IMR-90 (cell line): ENCODE data around the gene NWD2. TPM values are rescaled to one million over a fixed set of nuclear protein-coding genes. Genes with fewer than 3 reads are reported as not detected.

Source experiments
- ATAC-seq: fragments of 200-7000 bp; cut with Tn5 transposase; 2 replicates; pipeline ENCODE4 v1.9.1; 2020; ENCODE audit warnings: low read depth, mild to moderate bottlenecking, moderate library complexity
- BruUV-seq: library from RNA; stranded (reverse); fragments of 400-500 nt; replicated peaks from 2 replicates; lab custom pipeline; 2021; lab: Mats Ljungman, UMichigan
- CTCF ChIA-PET: fragments of 300-600 bp; formaldehyde crosslinking; extraction: SDS; loops from one replicate; lab custom pipeline; 2021; ENCODE audit warnings: antibody characterized with exemption; lab: Yijun Ruan, JAX
- POLR2A ChIA-PET: fragments of 300-600 bp; sonication (Branson Sonifier 250); formaldehyde crosslinking; loops from one replicate; lab custom pipeline; 2022; ENCODE audit warnings: antibody characterized with exemption; ENCODE audit not compliant: unreplicated experiment; lab: Charles Lee
- DNase-seq: peaks from one replicate; pipeline ENCODE4 v3.0.0; 2013
- H2AFZ ChIP-seq: replicated peaks from 2 replicates; pipeline ENCODE3; 2013; ENCODE audit warnings: low read length, mild to moderate bottlenecking; ENCODE audit not compliant: poor library complexity
- H2AK5ac ChIP-seq: 2 replicates; pipeline ENCODE4 v1.6.1; 2013; ENCODE audit warnings: low read depth, low read length, inconsistent platforms
- H2AK9ac ChIP-seq: replicated peaks from 2 replicates; pipeline ENCODE3; 2013; ENCODE audit warnings: mild to moderate bottlenecking, low read depth, low read length, moderate library complexity; ENCODE audit not compliant: poor library complexity
- H2BK120ac ChIP-seq: 2 replicates; pipeline ENCODE4 v1.6.1; 2013; ENCODE audit warnings: low read depth, low read length, inconsistent platforms
- H2BK15ac ChIP-seq: 3 replicates; pipeline ENCODE4 v1.6.1; 2013; ENCODE audit warnings: low read depth, low read length, inconsistent platforms
- H2BK20ac ChIP-seq: 2 replicates; pipeline ENCODE4 v1.6.1; 2013; ENCODE audit warnings: low read depth, mild to moderate bottlenecking, inconsistent platforms, low read length, moderate library complexity
- H2BK5ac ChIP-seq: 2 replicates; pipeline ENCODE4 v1.6.1; 2013; ENCODE audit warnings: mild to moderate bottlenecking, low read depth, low read length, inconsistent platforms; ENCODE audit not compliant: poor library complexity, severe bottlenecking
- H3K14ac ChIP-seq: replicated peaks from 2 replicates; pipeline ENCODE4 v1.6.1; 2013; ENCODE audit warnings: low read depth, low read length, inconsistent platforms
- H3K18ac ChIP-seq: 2 replicates; pipeline ENCODE4 v1.6.1; 2013; ENCODE audit warnings: low read depth, low read length, control low read depth
- H3K23ac ChIP-seq: 2 replicates; pipeline ENCODE4 v1.6.1; 2013; ENCODE audit warnings: low read depth, low read length, inconsistent platforms
- H3K27ac ChIP-seq: 2 replicates; pipeline ENCODE4 v1.5.1; 2013; ENCODE audit warnings: mild to moderate bottlenecking, control low read depth, low read length; ENCODE audit not compliant: insufficient read depth
- H3K27me3 ChIP-seq: 2 replicates; pipeline ENCODE4 v1.6.1; 2013; ENCODE audit warnings: low read length; ENCODE audit not compliant: control insufficient read depth, insufficient read depth
- H3K36me3 ChIP-seq: 2 replicates; pipeline ENCODE4 v1.6.1; 2013; ENCODE audit warnings: low read length, mixed read lengths; ENCODE audit not compliant: control insufficient read depth, insufficient read depth
- H3K4ac ChIP-seq: 2 replicates; pipeline ENCODE4 v1.6.1; 2013; ENCODE audit warnings: low read depth, low read length, inconsistent platforms
- H3K4me1 ChIP-seq: 2 replicates; pipeline ENCODE4 v1.6.1; 2013; ENCODE audit warnings: low read length, mixed read lengths; ENCODE audit not compliant: control insufficient read depth, insufficient read depth
- H3K4me2 ChIP-seq: 2 replicates; pipeline ENCODE4 v1.6.1; 2013; ENCODE audit warnings: low read depth, mild to moderate bottlenecking, control low read depth, low read length, moderate library complexity
- H3K4me3 ChIP-seq: 2 replicates; pipeline ENCODE4 v1.5.1; 2013; ENCODE audit warnings: low read depth, mild to moderate bottlenecking, control low read depth, low read length, moderate library complexity; ENCODE audit not compliant: insufficient read depth
- H3K56ac ChIP-seq: 2 replicates; pipeline ENCODE4 v1.6.1; 2013; ENCODE audit warnings: low read length, inconsistent platforms; ENCODE audit not compliant: insufficient read depth; ENCODE audit errors: extremely low read depth
- H3K79me1 ChIP-seq, 2 experiments: 2 replicates each; pipeline ENCODE4 v1.6.1; 2013; ENCODE audit warnings: low read length in 2 of 2, inconsistent platforms in 1 of 2, low read depth in 1 of 2
- H3K9ac ChIP-seq: 2 replicates; pipeline ENCODE4 v1.6.1; 2013; ENCODE audit warnings: low read depth, low read length, control low read depth
- H3K9me1 ChIP-seq: 2 replicates; pipeline ENCODE4 v1.6.1; 2013; ENCODE audit warnings: low read length, inconsistent platforms; ENCODE audit not compliant: insufficient read depth
- H3K9me3 ChIP-seq: 2 replicates; pipeline ENCODE4 v1.6.1; 2013; ENCODE audit warnings: low read length; ENCODE audit not compliant: control insufficient read depth, insufficient read depth
- H4K20me1 ChIP-seq: 2 replicates; pipeline ENCODE4 v1.6.1; 2013; ENCODE audit warnings: low read length, inconsistent platforms; ENCODE audit not compliant: insufficient read depth
- H4K5ac ChIP-seq: 2 replicates; pipeline ENCODE4 v1.6.1; 2013; ENCODE audit warnings: mild to moderate bottlenecking, low read depth, low read length, control low read depth
- H4K8ac ChIP-seq, 2 experiments: 2 replicates each; pipeline ENCODE4 v1.6.1; 2013; ENCODE audit warnings: low read depth in 2 of 2, low read length in 2 of 2, control low read depth in 1 of 2, inconsistent platforms in 1 of 2
- H4K91ac ChIP-seq: 2 replicates; pipeline ENCODE4 v1.6.1; 2013; ENCODE audit warnings: low read depth, low read length, inconsistent platforms; ENCODE audit not compliant: insufficient read depth
- MAFK ChIP-seq: IDR thresholded peaks from 2 replicates; pipeline ENCODE4 v1.6.1; 2012; ENCODE audit warnings: low read depth, low read length, improper control_type of control experiment
- NFE2L2 ChIP-seq: fragments of 150-350 bp; IDR thresholded peaks from 2 replicates; pipeline ENCODE4 v1.6.1; 2016; ENCODE audit warnings: low read depth, mild to moderate bottlenecking, low read length
- WGBS, 2 experiments: methylation state at CpG; one replicate each; pipeline versions ENCODE4 v1.1.5 to v1.1.7; 2013; ENCODE audit warnings: missing lambda C conversion rate in 2 of 2; ENCODE audit not compliant: insufficient read length in 1 of 2; ENCODE audit errors: extremely low coverage in 2 of 2; 5-methylcytosine and 5-hydroxymethylcytosine counted together
- dilution Hi-C: fragments of 300-500 bp; cut with HindIII; formaldehyde crosslinking; loops from one replicate; pipeline ENCODE4 v1.14.3; 2018; ENCODE audit warnings: low sequenced_read_pairs; ENCODE audit not compliant: unreplicated experiment
- in situ Hi-C: fragments of 300-500 bp; cut with MboI; formaldehyde crosslinking; loops from 3 replicates; pipeline ENCODE4 v1.14.3; 2019; ENCODE audit warnings: low sequenced_read_pairs, inconsistent platforms, mixed read lengths
- intact Hi-C: fragments of 100-400 bp; cut with micrococcal nuclease; formaldehyde crosslinking; loops from 2 replicates; pipeline ENCODE4 v1.10.0; 2022
- polyA plus RNA-seq, 3 experiments: library from polyadenylated mRNA; depleted of rRNA; stranded (reverse); fragments of >200 nt; gene quantifications; 2 replicates each; pipeline ENCODE4 v1.2.3, GENCODE V29; 2012; ENCODE audit warnings: low replicate concordance in 1 of 3
- total RNA-seq: library from RNA; depleted of rRNA; stranded (reverse); fragments of >200 nt; gene quantifications from 2 replicates; pipeline ENCODE4 v1.2.3, GENCODE V29; 2012
- TF ChIP-seq, protein P1 (sequence below): conservative IDR thresholded peaks from 2 replicates; pipeline ENCODE4 v1.5.1; 2012; ENCODE audit warnings: mild to moderate bottlenecking, low read depth, low read length, improper control_type of control experiment

Gene NWD2
- total and polyA plus RNA-seq, 2 of the 4 experiments (the other 2 are of a cell fraction), result not detected

DNA sequence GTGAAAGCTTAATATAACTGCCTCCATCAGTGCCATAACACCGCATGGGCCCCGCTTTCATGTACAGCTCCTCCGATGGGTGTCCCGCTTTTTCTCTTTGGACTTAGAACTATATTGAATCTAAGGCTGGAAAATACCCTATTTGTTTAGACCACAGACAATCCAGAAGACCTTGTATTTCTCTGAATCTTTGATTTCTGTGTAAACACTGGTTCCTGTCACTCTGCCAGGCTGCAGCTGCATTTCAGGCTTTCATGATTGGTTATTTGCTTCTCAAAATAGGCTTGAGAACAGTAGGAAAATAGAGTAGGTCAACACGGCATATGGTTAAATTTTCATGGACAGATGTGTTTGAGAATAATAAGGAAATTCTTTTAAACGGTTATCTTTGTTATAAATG, 80.0 kb downstream of the NWD2 start:
- Histone ChIP-seq H3K79me1 (no peaks in the 10 kb centered on the region), H3K36me3 (no peaks in the 10 kb centered on the region), H3K4me2 (no peak overlapping the region), H3K4me1 (no peaks in the 10 kb centered on the region), H4K8ac (no peak overlapping the region), H3K9ac (no peak overlapping the region), H3K56ac (no peak overlapping the region), H2BK20ac (no peak overlapping the region), H3K27ac (no peak overlapping the region), H2AK5ac (no peak overlapping the region), H3K9me3 (peaks cover 3% of the 10 kb centered on the region; the same call in 1 of the 2 replicates), H2AFZ (no peak overlapping the region), H3K23ac (no peak overlapping the region), H3K18ac (no peak overlapping the region), H3K4me3 (no peak overlapping the region), H2AK9ac (no peak overlapping the region), H4K5ac (no peak overlapping the region), H3K9me1 (no peaks in the 10 kb centered on the region), H2BK120ac (no peak overlapping the region), H3K27me3 (no peaks in the 10 kb centered on the region), H2BK15ac (no peak overlapping the region), H4K91ac (no peak overlapping the region), H3K14ac (no peak overlapping the region), H3K4ac (no peak overlapping the region), H2BK5ac (no peak overlapping the region), H4K20me1 (no peaks in the 10 kb centered on the region)
- intact Hi-C loops, result no loop called here
- ChIA-PET POLR2A (no interaction called here), CTCF (no interaction called here)
- no peak for TF ChIP-seq NFE2L2
- no peak for TF ChIP-seq MAFK
- TF ChIP-seq, protein P1, sequence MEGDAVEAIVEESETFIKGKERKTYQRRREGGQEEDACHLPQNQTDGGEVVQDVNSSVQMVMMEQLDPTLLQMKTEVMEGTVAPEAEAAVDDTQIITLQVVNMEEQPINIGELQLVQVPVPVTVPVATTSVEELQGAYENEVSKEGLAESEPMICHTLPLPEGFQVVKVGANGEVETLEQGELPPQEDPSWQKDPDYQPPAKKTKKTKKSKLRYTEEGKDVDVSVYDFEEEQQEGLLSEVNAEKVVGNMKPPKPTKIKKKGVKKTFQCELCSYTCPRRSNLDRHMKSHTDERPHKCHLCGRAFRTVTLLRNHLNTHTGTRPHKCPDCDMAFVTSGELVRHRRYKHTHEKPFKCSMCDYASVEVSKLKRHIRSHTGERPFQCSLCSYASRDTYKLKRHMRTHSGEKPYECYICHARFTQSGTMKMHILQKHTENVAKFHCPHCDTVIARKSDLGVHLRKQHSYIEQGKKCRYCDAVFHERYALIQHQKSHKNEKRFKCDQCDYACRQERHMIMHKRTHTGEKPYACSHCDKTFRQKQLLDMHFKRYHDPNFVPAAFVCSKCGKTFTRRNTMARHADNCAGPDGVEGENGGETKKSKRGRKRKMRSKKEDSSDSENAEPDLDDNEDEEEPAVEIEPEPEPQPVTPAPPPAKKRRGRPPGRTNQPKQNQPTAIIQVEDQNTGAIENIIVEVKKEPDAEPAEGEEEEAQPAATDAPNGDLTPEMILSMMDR, result no peak
- in situ Hi-C loops, result no loop called here
- BruUV-seq, result no TSS peak
- DNase-seq (no peak), ATAC-seq (no peak)
- dilution Hi-C loops, result no loop called here
- no CpG with 5 or more reads among the region's 6 CpGs for WGBS, 2 experiments
